Astrocyte (in vitro differentiated cells and primary cell): ENCODE results near the gene FRY.

Experiments
- EZH2 ChIP-seq: IDR thresholded peaks from 2 replicates; pipeline ENCODE4 v1.6.1; 2012; ENCODE audit warnings: mild to moderate bottlenecking, low read length, inconsistent platforms; ENCODE audit not compliant: insufficient read depth
- TF ChIP-seq, protein P1 (sequence below): IDR thresholded peaks from 2 replicates; pipeline ENCODE4 v1.5.1; 2011; ENCODE audit warnings: low read depth, mild to moderate bottlenecking, inconsistent platforms, low read length, moderate library complexity; ENCODE audit not compliant: insufficient read depth

DNA sequence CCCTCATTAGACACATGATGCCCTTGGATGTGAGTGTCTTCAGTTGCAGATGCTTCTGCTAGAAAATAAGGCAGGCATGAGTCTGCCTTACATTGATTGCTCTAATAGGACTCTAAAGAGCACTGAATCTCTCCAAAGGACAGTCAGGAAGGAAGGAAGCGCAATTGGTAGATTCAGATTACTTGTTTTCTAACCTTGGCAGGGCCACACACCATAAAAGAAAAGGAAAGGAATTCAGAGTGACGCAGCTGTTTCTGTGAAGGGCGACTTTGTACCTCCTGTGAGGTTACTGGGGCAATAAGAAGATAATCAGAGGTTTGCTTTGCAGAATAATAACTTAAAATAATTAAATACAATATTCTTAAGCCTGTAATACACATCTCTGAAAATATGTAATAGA is 48.0 kb downstream of the FRY start:
- TF ChIP-seq, protein P1, sequence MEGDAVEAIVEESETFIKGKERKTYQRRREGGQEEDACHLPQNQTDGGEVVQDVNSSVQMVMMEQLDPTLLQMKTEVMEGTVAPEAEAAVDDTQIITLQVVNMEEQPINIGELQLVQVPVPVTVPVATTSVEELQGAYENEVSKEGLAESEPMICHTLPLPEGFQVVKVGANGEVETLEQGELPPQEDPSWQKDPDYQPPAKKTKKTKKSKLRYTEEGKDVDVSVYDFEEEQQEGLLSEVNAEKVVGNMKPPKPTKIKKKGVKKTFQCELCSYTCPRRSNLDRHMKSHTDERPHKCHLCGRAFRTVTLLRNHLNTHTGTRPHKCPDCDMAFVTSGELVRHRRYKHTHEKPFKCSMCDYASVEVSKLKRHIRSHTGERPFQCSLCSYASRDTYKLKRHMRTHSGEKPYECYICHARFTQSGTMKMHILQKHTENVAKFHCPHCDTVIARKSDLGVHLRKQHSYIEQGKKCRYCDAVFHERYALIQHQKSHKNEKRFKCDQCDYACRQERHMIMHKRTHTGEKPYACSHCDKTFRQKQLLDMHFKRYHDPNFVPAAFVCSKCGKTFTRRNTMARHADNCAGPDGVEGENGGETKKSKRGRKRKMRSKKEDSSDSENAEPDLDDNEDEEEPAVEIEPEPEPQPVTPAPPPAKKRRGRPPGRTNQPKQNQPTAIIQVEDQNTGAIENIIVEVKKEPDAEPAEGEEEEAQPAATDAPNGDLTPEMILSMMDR: no peak
- no peak for TF ChIP-seq EZH2
